AG09319 (cell line): Measurements from ENCODE around the gene ESRRA.
"Not testable (repeated sequence)": the region's sequence is repeated elsewhere in the genome, so short reads cannot be mapped to it uniquely, and the experiment has no call there.

Source experiments
- DNase-seq: peaks from one replicate; pipeline ENCODE4 v3.0.0-alpha.2; 2010; ENCODE audit warnings: low read depth; ENCODE audit errors: extremely low read depth
- TF ChIP-seq, protein P1 (sequence below): IDR thresholded peaks from 2 replicates; pipeline ENCODE4 v1.5.1; 2011; ENCODE audit warnings: low read depth, mild to moderate bottlenecking, inconsistent platforms, low read length, moderate library complexity

Gene ESRRA

GRCh38 chr11:64314146-64314804, 9.0 kb downstream of the ESRRA start:
- TF ChIP-seq, protein P1, sequence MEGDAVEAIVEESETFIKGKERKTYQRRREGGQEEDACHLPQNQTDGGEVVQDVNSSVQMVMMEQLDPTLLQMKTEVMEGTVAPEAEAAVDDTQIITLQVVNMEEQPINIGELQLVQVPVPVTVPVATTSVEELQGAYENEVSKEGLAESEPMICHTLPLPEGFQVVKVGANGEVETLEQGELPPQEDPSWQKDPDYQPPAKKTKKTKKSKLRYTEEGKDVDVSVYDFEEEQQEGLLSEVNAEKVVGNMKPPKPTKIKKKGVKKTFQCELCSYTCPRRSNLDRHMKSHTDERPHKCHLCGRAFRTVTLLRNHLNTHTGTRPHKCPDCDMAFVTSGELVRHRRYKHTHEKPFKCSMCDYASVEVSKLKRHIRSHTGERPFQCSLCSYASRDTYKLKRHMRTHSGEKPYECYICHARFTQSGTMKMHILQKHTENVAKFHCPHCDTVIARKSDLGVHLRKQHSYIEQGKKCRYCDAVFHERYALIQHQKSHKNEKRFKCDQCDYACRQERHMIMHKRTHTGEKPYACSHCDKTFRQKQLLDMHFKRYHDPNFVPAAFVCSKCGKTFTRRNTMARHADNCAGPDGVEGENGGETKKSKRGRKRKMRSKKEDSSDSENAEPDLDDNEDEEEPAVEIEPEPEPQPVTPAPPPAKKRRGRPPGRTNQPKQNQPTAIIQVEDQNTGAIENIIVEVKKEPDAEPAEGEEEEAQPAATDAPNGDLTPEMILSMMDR, result no peak

DNA sequence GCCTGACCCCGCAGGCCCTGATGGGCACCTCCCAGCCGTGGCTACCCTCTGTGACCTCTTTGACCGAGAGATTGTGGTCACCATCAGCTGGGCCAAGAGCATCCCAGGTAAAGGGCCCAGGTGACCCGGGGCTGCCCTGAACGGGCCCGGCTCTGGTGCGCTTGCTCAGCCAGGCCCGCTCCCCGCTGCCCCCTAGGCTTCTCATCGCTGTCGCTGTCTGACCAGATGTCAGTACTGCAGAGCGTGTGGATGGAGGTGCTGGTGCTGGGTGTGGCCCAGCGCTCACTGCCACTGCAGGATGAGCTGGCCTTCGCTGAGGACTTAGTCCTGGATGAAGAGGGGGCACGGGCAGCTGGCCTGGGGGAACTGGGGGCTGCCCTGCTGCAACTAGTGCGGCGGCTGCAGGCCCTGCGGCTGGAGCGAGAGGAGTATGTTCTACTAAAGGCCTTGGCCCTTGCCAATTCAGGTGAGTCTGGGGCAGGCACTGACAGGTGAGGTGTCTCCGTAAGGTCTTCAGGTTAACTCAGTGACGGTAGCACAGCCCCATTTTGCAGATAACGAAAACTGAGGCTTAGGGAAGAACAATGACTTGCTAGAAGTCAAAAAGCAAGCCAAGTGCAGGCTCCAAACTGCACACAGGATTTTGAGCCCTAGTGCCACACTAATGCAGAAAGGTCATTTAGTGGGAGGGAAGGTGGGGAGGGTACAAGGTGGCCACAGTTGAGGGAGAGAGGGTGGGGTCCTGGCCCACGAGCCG, 9.7 kb downstream of the ESRRA start:
- DNase-seq, result no peak
- TF ChIP-seq, protein P1, result no peak

More at GRCh38 chr11:64314146-64314804, 9.0 kb downstream of the ESRRA start:
- DNase-seq, result no peak

DNA sequence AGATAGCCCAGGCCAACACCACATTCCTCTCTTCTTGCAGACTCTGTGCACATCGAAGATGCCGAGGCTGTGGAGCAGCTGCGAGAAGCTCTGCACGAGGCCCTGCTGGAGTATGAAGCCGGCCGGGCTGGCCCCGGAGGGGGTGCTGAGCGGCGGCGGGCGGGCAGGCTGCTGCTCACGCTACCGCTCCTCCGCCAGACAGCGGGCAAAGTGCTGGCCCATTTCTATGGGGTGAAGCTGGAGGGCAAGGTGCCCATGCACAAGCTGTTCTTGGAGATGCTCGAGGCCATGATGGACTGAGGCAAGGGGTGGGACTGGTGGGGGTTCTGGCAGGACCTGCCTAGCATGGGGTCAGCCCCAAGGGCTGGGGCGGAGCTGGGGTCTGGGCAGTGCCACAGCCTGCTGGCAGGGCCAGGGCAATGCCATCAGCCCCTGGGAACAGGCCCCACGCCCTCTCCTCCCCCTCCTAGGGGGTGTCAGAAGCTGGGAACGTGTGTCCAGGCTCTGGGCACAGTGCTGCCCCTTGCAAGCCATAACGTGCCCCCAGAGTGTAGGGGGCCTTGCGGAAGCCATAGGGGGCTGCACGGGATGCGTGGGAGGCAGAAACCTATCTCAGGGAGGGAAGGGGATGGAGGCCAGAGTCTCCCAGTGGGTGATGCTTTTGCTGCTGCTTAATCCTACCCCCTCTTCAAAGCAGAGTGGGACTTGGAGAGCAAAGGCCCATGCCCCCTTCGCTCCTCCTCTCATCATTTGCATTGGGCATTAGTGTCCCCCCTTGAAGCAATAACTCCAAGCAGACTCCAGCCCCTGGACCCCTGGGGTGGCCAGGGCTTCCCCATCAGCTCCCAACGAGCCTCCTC, 10.6 kb downstream of the ESRRA start:
- DNase-seq, result not testable (repeated sequence)

- TF ChIP-seq, protein P1, result no peak
- DNase-seq, result no peak
Measured at GRCh38 chr11:64316672-64317324, 11.5 kb downstream of the ESRRA start.

DNA sequence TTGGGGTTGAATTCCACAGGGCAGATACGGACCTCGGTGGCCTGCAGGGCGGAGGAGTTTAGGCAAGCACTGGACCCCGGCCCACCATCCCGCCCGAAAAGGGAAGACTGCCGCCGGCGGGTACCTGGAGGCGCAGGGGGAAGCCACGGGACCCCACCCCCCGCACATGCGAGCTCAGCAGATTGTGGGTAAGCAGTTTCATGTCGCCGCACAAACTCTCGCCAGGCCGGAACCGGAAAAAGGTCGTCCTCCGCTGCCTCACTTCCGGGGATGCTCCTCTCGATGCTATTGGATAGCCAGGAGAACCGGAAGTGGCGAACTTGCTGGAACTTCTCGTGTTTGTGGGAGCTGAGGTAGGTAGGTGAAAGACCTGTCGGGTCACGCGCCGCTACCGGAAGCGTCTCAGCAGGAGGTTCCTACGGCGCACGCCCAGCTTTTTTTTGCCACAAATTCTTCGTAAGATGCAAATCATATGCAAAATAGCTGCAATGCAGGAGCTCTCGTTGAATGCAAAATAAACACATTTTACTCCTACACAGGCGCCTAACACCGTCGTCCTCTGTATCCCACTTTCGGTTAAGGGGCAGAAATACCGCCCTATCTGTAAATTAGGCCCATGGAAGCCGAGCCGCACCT, 12.1 kb downstream of the ESRRA start, which contains the start of gene TRMT112:
Gene TRMT112 (minus strand): TSS at position 235 of the 636 bp plus-strand sequence. CDS start 33 bp downstream, at position 202.
- TF ChIP-seq, protein P1, result no peak
- DNase-seq, result peak; percentile 90

DNA sequence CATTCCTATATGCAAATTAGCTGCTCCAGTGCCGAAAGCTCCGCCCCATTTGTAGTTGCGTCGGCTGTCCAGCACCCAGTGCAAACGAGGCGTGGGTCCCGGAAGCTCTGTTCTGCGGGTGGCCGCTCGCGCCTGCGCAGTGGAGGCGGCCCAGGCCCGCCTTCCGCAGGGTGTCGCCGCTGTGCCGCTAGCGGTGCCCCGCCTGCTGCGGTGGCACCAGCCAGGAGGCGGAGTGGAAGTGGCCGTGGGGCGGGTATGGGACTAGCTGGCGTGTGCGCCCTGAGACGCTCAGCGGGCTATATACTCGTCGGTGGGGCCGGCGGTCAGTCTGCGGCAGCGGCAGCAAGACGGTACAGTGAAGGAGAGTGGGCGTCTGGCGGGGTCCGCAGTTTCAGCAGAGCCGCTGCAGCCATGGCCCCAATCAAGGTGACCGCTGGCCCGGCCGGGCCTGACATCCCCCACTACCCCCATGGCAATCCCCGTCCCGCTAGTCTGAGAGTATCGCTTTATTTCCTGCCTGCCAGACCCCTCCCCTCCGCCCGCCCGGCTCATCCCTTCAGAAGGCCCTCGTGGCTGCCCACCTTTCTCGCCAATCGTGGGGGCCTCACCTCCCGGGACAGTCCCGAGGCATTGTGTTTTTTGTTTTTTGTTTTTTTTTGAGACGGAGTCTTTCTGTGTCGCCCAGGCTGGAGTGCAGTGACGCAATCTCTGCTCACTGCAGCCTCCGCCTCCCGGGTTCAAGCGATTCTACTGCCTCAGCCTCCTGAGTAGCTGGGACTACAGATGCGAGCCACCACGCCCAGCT, 12.8 kb downstream of the ESRRA start, which contains the start of gene PRDX5:
Gene PRDX5 (plus strand): TSS at position 161 of the 805 bp plus-strand sequence. CDS start 95 bp downstream, at position 256.
- TF ChIP-seq, protein P1, result peak; percentile 15
- DNase-seq, result peak; percentile 92
